Iris pigment epithelial cell (primary cell): Measurements from ENCODE around the gene MT2A.

Experiments
- DNase-seq: peaks from one replicate; pipeline ENCODE4 v3.0.0-alpha.2; 2011; ENCODE audit warnings: low read depth

MT2A gene

GRCh38 chr16:56639045-56639444, 30.7 kb downstream of the MT2A start:
- DNase-seq: no peak

GRCh38 chr16:56640076-56640475, 31.7 kb downstream of the MT2A start:
- no peak for DNase-seq

- DNase-seq: no peak
These were observed 32.8 kb downstream of the MT2A start for GRCh38 chr16:56641166-56641565.

- DNase-seq: peak; percentile 58
These were observed 34.8 kb downstream of the MT2A start for GRCh38 chr16:56643080-56643778.

- DNase-seq: no peak
These were observed 35.4 kb downstream of the MT2A start for GRCh38 chr16:56643833-56644232.

GRCh38 chr16:56645311-56645710, 36.9 kb downstream of the MT2A start:
- no peak for DNase-seq

GRCh38 chr16:56645838-56646237, 37.5 kb downstream of the MT2A start:
- no peak for DNase-seq

- DNase-seq: no peak
These were observed 39.5 kb downstream of the MT2A start for GRCh38 chr16:56647641-56648431.

GRCh38 chr16:56649271-56649670, 40.9 kb downstream of the MT2A start:
- no peak for DNase-seq

- DNase-seq: no peak
These were observed 41.4 kb downstream of the MT2A start for GRCh38 chr16:56649820-56650219.

GRCh38 chr16:56651586-56651985, 43.2 kb downstream of the MT2A start, which contains the start of gene MT1B:
MT1B (plus strand) TSS chr16:56651886; CDS start chr16:56651954, 68 bp downstream.
- DNase-seq: no peak

- no peak for DNase-seq
These were observed 44.2 kb downstream of the MT2A start for GRCh38 chr16:56652600-56652999.

- no peak for DNase-seq
These were observed 44.8 kb downstream of the MT2A start for GRCh38 chr16:56653218-56653617.

GRCh38 chr16:56657555-56658326, 49.4 kb downstream of the MT2A start, which contains the start of gene MT1F:
MT1F (plus strand) TSS chr16:56657959; CDS start chr16:56658059, 100 bp downstream.
- DNase-seq: peak; percentile 31

- DNase-seq: no peak
These were observed 50.0 kb downstream of the MT2A start for GRCh38 chr16:56658327-56658875.
